Mesothelial cell of epicardium (in vitro differentiated cells): ENCODE measurements around the gene TEF. TPM values are rescaled to one million over a fixed set of nuclear protein-coding genes. Genes with fewer than 3 reads are reported as not detected.

Experiments
- DNase-seq, 2 experiments: peaks; one replicate each; pipeline ENCODE4 v3.0.0; 2021; ENCODE audit warnings: low spot score in 2 of 2; ENCODE audit not compliant: unreplicated experiment in 2 of 2
- H3K27ac Mint-ChIP-seq: 2 replicates; pipeline ENCODE4 v1.8.0; 2021; ENCODE audit warnings: mixed read lengths
- H3K27me3 Mint-ChIP-seq: 2 replicates; pipeline ENCODE4 v1.8.0; 2021; ENCODE audit warnings: low read depth, mixed read lengths
- H3K36me3 Mint-ChIP-seq: 2 replicates; pipeline ENCODE4 v1.8.0; 2021; ENCODE audit warnings: mixed read lengths
- H3K4me1 Mint-ChIP-seq: 2 replicates; pipeline ENCODE4 v1.8.0; 2021; ENCODE audit warnings: mixed read lengths
- H3K4me3 Mint-ChIP-seq: 2 replicates; pipeline ENCODE4 v1.8.0; 2021; ENCODE audit warnings: mild to moderate bottlenecking, moderate library complexity, mixed read lengths
- H3K9me3 Mint-ChIP-seq: 2 replicates; pipeline ENCODE4 v1.8.0; 2021; ENCODE audit warnings: mixed read lengths
- total RNA-seq: library from RNA; stranded (reverse); gene quantifications from 3 replicates; pipeline ENCODE4 v1.2.1, GENCODE V29; 2021
- TF ChIP-seq, protein P1 (sequence below): fragments of 200-600 bp; sonication (generic); IDR thresholded peaks from one replicate; pipeline ENCODE4 v1.5.0; 2021; ENCODE audit warnings: antibody characterized with exemption; ENCODE audit not compliant: unreplicated experiment

TEF gene
- total RNA-seq, 1 donor from 2014 or later, result 10.5 TPM

DNA sequence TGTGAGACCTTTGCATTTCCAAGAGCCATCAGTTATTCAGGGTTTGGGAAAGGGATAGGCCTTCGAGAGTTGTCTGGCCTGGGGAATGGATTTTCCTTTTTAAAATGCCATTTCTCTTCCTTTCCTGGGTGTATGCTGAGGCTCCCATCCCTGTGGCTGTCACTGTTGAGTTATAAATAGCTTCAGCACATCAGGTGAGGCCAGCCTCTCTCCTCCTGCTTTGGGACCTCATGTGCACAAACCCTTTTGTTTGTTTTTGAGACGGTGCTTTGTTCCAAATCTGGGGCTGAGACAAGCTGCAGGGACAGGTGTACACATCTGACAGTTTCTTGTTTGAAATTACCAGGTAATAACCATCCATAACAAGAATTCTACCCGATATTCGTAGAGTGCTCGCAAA is 1.3 kb downstream of the TEF start:
- no peaks in the 10 kb centered on the region for H3K27me3 Mint-ChIP-seq
- no peaks in the 10 kb centered on the region for H3K9me3 Mint-ChIP-seq
- no peaks in the 10 kb centered on the region for H3K36me3 Mint-ChIP-seq
- DNase-seq, result no peak
- no peak overlapping the region for H3K27ac Mint-ChIP-seq
- peaks cover 24% of the 10 kb centered on the region for H3K4me1 Mint-ChIP-seq
- TF ChIP-seq, protein P1, sequence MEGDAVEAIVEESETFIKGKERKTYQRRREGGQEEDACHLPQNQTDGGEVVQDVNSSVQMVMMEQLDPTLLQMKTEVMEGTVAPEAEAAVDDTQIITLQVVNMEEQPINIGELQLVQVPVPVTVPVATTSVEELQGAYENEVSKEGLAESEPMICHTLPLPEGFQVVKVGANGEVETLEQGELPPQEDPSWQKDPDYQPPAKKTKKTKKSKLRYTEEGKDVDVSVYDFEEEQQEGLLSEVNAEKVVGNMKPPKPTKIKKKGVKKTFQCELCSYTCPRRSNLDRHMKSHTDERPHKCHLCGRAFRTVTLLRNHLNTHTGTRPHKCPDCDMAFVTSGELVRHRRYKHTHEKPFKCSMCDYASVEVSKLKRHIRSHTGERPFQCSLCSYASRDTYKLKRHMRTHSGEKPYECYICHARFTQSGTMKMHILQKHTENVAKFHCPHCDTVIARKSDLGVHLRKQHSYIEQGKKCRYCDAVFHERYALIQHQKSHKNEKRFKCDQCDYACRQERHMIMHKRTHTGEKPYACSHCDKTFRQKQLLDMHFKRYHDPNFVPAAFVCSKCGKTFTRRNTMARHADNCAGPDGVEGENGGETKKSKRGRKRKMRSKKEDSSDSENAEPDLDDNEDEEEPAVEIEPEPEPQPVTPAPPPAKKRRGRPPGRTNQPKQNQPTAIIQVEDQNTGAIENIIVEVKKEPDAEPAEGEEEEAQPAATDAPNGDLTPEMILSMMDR, result no peak
- H3K4me3 Mint-ChIP-seq, result peak overlapping the region; percentile 77

DNA sequence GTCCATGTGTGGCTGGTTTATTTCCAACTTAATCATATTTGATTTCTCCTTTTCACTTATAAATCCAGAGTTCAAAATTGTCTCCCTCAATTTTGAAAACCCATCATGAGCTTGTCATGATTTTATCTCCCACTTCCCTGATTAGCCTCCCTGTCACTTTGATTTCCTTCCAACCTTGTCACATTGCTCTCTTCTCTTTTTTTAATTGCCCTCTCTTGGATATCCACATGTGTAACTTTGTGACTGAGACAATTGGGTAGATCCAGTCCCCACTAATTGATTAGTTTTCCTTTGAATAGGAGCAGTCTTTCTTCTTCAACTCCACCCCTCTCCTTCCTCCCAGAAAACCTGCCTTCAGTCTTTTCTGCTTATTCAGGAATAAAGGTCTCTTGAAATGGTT is 2.4 kb downstream of the TEF start:
- DNase-seq, result no peak
- H3K4me1 Mint-ChIP-seq, result peaks cover 24% of the 10 kb centered on the region
- TF ChIP-seq, protein P1, result no peak
- peaks cover 5% of the 10 kb centered on the region for H3K36me3 Mint-ChIP-seq
- no peak overlapping the region for H3K27ac Mint-ChIP-seq
- no peaks in the 10 kb centered on the region for H3K9me3 Mint-ChIP-seq
- H3K4me3 Mint-ChIP-seq, result peak overlapping the region; percentile 41
- no peaks in the 10 kb centered on the region for H3K27me3 Mint-ChIP-seq

DNA sequence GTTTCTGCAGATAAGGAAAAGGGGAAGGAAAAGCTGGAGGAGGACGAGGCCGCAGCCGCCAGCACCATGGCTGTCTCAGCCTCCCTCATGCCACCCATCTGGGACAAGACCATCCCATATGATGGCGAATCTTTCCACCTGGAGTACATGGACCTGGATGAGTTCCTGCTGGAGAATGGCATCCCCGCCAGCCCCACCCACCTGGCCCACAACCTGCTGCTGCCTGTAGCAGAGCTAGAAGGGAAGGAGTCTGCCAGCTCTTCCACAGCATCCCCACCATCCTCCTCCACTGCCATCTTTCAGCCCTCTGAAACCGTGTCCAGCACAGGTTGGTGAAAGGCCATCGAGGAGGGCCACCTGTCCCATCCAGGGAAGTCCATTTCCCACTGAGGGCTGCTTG is 5.6 kb downstream of the TEF start:
- no peaks in the 10 kb centered on the region for H3K9me3 Mint-ChIP-seq

DNA sequence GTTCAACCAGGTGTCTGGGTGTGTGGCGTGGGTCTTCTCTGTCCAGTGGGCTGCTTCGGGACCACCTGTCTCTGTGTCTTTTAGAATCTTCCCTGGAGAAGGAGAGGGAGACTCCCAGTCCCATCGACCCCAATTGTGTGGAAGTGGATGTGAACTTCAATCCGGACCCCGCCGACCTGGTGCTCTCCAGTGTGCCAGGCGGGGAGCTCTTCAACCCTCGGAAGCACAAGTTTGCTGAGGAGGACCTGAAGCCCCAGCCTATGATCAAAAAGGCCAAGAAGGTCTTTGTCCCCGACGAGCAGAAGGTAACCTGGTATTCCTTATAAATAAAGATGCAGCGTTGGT is 12.2 kb downstream of the TEF start:
- no peaks in the 10 kb centered on the region for H3K4me1 Mint-ChIP-seq
- TF ChIP-seq, protein P1, result no peak
- no peak for DNase-seq
- no peaks in the 10 kb centered on the region for H3K27me3 Mint-ChIP-seq
- H3K4me3 Mint-ChIP-seq, result no peak overlapping the region
- H3K36me3 Mint-ChIP-seq, result peaks cover 28% of the 10 kb centered on the region
- H3K9me3 Mint-ChIP-seq, result no peaks in the 10 kb centered on the region
- peak overlapping the region; percentile 19 for H3K27ac Mint-ChIP-seq

More for the DNA sequence above, 5.6 kb downstream of the TEF start:
- no peak overlapping the region for H3K4me3 Mint-ChIP-seq
- DNase-seq, result no peak
- H3K27ac Mint-ChIP-seq, result no peak overlapping the region
- peaks cover 14% of the 10 kb centered on the region for H3K36me3 Mint-ChIP-seq
- H3K4me1 Mint-ChIP-seq, result peaks cover 15% of the 10 kb centered on the region
- TF ChIP-seq, protein P1, result no peak
- H3K27me3 Mint-ChIP-seq, result no peaks in the 10 kb centered on the region

DNA sequence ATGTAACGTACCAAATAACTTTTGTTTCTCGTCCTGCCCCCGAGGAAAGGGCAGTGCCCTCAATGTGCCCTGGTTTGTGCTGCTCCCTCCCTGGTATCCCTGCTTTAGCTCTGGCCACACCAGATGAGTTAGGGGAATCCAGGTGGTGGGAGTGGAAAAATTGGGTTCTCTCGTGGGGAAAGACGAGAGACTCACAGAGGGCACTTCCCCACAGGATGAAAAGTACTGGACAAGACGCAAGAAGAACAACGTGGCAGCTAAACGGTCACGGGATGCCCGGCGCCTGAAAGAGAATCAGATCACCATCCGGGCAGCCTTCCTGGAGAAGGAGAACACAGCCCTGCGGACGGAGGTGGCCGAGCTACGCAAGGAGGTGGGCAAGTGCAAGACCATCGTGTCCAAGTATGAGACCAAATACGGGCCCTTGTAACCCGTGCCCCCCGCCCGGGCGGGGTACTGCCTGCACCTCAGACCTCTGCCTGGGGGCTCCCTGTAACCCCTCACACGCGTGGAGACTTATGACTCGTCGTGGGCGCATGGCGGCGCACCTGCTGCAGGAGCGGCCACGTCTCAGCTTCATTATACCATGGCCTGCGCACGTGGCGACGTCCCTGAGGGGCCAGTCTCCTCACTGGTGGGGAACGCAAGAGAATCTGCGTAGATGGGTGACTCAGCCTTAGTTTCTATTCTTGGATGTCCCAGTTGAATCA is 13.9 kb downstream of the TEF start:
- Mint-ChIP-seq H3K4me3 (no peak overlapping the region), H3K27me3 (no peaks in the 10 kb centered on the region)

More for the DNA sequence above, 13.9 kb downstream of the TEF start:
- H3K9me3 Mint-ChIP-seq, result no peaks in the 10 kb centered on the region
- H3K4me1 Mint-ChIP-seq, result no peaks in the 10 kb centered on the region
- H3K36me3 Mint-ChIP-seq, result peaks cover 23% of the 10 kb centered on the region
- no peak overlapping the region for H3K27ac Mint-ChIP-seq
- no peak for DNase-seq
- TF ChIP-seq, protein P1, result no peak
